Stomach (tissue), 4 donors: ENCODE results near the gene ORC1.

Experiments
- CTCF ChIP-seq, 7 experiments: fragments of 450-650 bp in 4 of 7; fragments of 200-600 bp in 3 of 7; sonication (generic) in 3 of 7; IDR thresholded peaks; one replicate each; pipeline ENCODE4 v1.5.1; 2016 to 2019; ENCODE audit warnings: antibody characterized with exemption in 7 of 7, control low read depth in 2 of 7, mild to moderate bottlenecking in 1 of 7
- EP300 ChIP-seq: sonication (generic); formaldehyde crosslinking; IDR thresholded peaks from one replicate; pipeline ENCODE4 v1.6.1; 2017; ENCODE audit warnings: antibody characterized with exemption
- POLR2A ChIP-seq, 4 donors: fragments of 450-650 bp; IDR thresholded peaks; one replicate each; pipeline ENCODE4 v1.6.1; 2016; ENCODE audit warnings: antibody characterized with exemption in 4 of 4, control low read depth in 2 of 4, mild to moderate bottlenecking in 1 of 4, moderate library complexity in 1 of 4
- POLR2AphosphoS5 ChIP-seq, 3 donors: sonication (generic); formaldehyde crosslinking; IDR thresholded peaks; one replicate each; pipeline ENCODE4 v1.6.1; 2016; ENCODE audit warnings: antibody characterized with exemption in 3 of 3

GRCh38 chr1:52334906-52335528, 69.2 kb downstream of the ORC1 start:
- TF ChIP-seq CTCF (IDR thresholded peaks at IDR 0.05), result no peak
- no peak for TF ChIP-seq POLR2A (IDR thresholded peaks at IDR 0.05)
- TF ChIP-seq POLR2AphosphoS5 (IDR thresholded peaks at IDR 0.05), result no peak
- no peak for TF ChIP-seq EP300
